Nephron (organoid): ENCODE data around the gene VARS1.

Experiments used
- H3K27ac Mint-ChIP-seq, 3 experiments: 2 replicates each; pipeline ENCODE4 v1.8.0; 2020; ENCODE audit warnings: mixed read lengths in 3 of 3, mild to moderate bottlenecking in 2 of 3, moderate library complexity in 1 of 3
- H3K27me3 Mint-ChIP-seq: 2 replicates; pipeline ENCODE4 v1.8.0; 2021; ENCODE audit warnings: low read depth, mild to moderate bottlenecking, moderate library complexity, mixed read lengths
- H3K36me3 Mint-ChIP-seq: 2 replicates; pipeline ENCODE4 v1.8.0; 2020; ENCODE audit warnings: low read depth, mixed read lengths
- H3K4me1 Mint-ChIP-seq: 2 replicates; pipeline ENCODE4 v1.8.0; 2020; ENCODE audit warnings: mixed read lengths
- H3K4me3 Mint-ChIP-seq, 3 experiments: 2 replicates each; pipeline ENCODE4 v1.8.0; 2020; ENCODE audit warnings: mild to moderate bottlenecking in 3 of 3, mixed read lengths in 3 of 3, moderate library complexity in 2 of 3
- H3K9me3 Mint-ChIP-seq: 2 replicates; pipeline ENCODE4 v1.8.0; 2020; ENCODE audit warnings: mixed read lengths
- CTCF ChIP-seq, 3 experiments: fragments of 200-600 bp; sonication (generic); IDR thresholded peaks; one replicate each; pipeline ENCODE4 v1.5.0; 2021; ENCODE audit warnings: antibody characterized with exemption in 3 of 3; ENCODE audit not compliant: unreplicated experiment in 3 of 3

VARS1 gene

DNA sequence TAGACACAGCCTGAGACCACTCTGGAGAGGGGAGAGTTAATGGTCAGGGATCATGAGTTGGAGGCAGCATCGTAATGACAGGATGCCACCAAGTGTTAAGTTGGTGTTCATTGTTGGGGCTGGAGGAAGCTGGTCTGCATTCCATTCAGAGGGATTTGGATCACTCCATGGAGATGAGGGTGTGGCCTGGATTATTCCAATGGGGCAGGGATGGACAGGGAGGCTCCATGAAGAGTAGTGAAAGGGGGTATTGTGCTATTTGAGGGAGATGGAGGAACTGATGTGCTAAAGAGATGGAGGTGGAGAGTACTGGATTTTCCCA, 32.0 kb downstream of the VARS1 start:
- H3K27me3 Mint-ChIP-seq, result no peaks in the 10 kb centered on the region
- peak overlapping the region; percentile 76 to 90 (median 87) for H3K27ac Mint-ChIP-seq
- peaks cover 21% of the 10 kb centered on the region for H3K36me3 Mint-ChIP-seq
- TF ChIP-seq CTCF (IDR thresholded peaks at IDR 0.05; ENCODE audit: unreplicated experiment in 3 of 3), result no peak
- peaks cover 15% of the 10 kb centered on the region for H3K4me1 Mint-ChIP-seq
- H3K4me3 Mint-ChIP-seq, result peak overlapping the region in 2 of 3 experiments; percentile 22 to 32
- H3K9me3 Mint-ChIP-seq, result no peaks in the 10 kb centered on the region

DNA sequence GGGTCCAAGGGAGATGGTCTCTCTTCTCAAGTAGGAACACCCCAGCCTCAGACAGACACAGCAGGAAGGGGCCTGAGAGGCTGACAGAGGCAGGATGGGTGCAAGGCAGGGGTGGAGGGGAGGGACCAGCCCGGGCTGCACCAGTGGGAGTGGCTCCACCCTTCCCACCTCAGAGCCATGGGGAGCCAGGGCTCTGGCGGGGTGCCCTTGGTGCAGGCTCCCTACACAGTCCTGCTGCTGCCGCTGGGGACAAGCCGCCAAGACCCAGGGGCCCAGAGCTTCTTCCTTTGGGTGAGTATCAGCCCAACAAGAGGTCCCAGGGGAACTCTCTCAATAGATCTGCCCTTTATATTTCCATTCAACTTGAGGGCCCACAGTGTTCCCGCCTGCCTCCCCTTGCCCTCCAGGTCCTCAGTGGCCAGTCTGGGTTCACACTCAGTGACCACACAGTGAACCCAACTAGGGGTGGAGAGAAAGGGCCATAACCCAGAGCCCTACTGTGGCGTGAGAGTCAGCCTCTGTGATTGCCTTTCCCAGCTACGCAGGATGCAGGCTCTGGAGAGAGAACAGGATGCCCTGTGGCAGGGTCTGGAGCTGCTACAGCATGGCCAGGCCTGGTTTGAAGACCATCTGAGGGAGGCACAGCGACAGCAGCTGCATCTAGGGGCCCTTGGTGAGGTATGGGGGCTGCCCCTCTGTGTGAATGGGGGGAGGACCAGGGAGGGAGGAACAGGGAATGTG, 32.5 kb downstream of the VARS1 start:
- H3K27ac Mint-ChIP-seq, result peak overlapping the region; percentile 76 to 90 (median 87)
- H3K9me3 Mint-ChIP-seq, result no peaks in the 10 kb centered on the region
- H3K4me1 Mint-ChIP-seq, result peaks cover 15% of the 10 kb centered on the region
- H3K27me3 Mint-ChIP-seq, result no peaks in the 10 kb centered on the region
- H3K36me3 Mint-ChIP-seq, result peaks cover 21% of the 10 kb centered on the region
- TF ChIP-seq CTCF (IDR thresholded peaks at IDR 0.05; ENCODE audit: unreplicated experiment in 3 of 3), result no peak
- peak overlapping the region in 2 of 3 experiments; percentile 22 to 32 for H3K4me3 Mint-ChIP-seq

- Mint-ChIP-seq H3K36me3 (peaks cover 21% of the 10 kb centered on the region), H3K9me3 (no peaks in the 10 kb centered on the region), H3K4me3 (peak within 1 kb of the TSS in 2 of 3 experiments; percentile 22 to 32), H3K27ac (peak within 1 kb of the TSS; percentile 76 to 90 (median 87)), H3K4me1 (peaks cover 15% of the 10 kb centered on the region), H3K27me3 (no peaks in the 10 kb centered on the region)
- TF ChIP-seq CTCF (IDR thresholded peaks at IDR 0.05; ENCODE audit: unreplicated experiment in 3 of 3), result no peak
Observed at GRCh38 chr6:31762356-31762755, 33.2 kb downstream of the VARS1 start, which contains the start of gene SAPCD1. Gene SAPCD1 (plus strand): TSS chr6:31762656. CDS start chr6:31763055, 399 bp downstream.

GRCh38 chr6:31761343-31761742, 34.2 kb downstream of the VARS1 start:
- Mint-ChIP-seq H3K27me3 (no peaks in the 10 kb centered on the region), H3K9me3 (no peaks in the 10 kb centered on the region), H3K27ac (no peak overlapping the region), H3K4me1 (peaks cover 15% of the 10 kb centered on the region), H3K4me3 (no peak overlapping the region), H3K36me3 (peaks cover 21% of the 10 kb centered on the region)
- TF ChIP-seq CTCF (IDR thresholded peaks at IDR 0.05; ENCODE audit: unreplicated experiment in 3 of 3), result no peak

GRCh38 chr6:31760790-31761189, 34.8 kb downstream of the VARS1 start:
- Mint-ChIP-seq H3K27ac (no peak overlapping the region), H3K27me3 (no peaks in the 10 kb centered on the region), H3K9me3 (no peaks in the 10 kb centered on the region), H3K4me3 (no peak overlapping the region), H3K36me3 (peaks cover 21% of the 10 kb centered on the region), H3K4me1 (peaks cover 15% of the 10 kb centered on the region)
- no peak for TF ChIP-seq CTCF (IDR thresholded peaks at IDR 0.05; ENCODE audit: unreplicated experiment in 3 of 3)

DNA sequence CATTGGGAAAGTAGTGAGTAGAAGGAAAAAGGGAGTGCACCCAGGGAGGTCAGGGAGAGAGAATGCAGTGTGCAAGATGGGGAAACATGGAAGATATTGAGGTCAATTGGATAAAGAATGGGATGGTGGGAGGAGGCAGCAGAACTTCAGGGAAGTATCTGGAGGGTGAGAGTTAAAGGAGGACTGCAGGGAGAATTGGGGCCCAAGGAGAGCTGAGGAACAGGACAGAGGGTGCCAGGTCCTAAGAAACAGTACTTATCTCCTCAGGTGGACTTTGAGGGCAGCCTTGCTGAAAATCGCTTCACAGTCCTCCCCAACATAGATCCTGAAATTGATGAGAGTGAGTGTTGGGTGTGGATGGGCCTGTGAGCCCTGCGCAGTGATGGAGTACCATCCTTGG, 37.3 kb downstream of the VARS1 start:
- peaks cover 3% of the 10 kb centered on the region for H3K4me1 Mint-ChIP-seq
- peaks cover 21% of the 10 kb centered on the region for H3K36me3 Mint-ChIP-seq
- H3K9me3 Mint-ChIP-seq, result no peaks in the 10 kb centered on the region
- H3K4me3 Mint-ChIP-seq, result no peak overlapping the region
- no peak overlapping the region for H3K27ac Mint-ChIP-seq
- H3K27me3 Mint-ChIP-seq, result no peaks in the 10 kb centered on the region
- TF ChIP-seq CTCF (IDR thresholded peaks at IDR 0.05; ENCODE audit: unreplicated experiment in 3 of 3), result no peak
